Measurements from ENCODE around the gene CGB5.

DNA sequence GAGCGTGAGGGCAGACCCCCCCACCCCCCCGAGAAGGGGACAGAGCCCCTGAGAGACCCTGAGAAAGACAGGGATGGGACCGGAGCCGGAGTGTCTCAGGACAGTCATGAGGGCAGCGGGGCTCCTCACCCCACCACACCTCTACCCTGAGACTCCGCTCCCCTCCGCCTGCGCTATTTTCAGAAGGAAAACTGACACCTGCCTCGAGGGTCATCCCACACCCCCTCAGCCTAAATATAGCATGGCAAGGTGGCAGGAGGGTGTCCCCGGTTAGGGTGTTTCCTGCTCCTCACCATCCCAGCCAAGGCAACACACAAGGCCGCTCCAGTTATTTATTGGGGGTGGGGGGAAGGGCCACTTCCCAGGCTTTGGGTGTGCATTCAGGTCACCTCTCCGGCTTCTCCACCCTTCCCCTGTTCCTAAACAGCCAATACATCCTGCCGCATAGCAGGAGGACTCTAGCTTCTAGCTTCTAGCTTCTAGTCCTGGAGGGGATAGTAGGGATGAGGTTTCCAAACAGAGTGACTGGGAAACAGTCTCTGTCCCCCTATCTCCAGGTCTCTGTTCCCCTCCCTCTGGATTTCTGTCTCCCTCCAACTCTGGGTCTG is 22.4 kb downstream of the CGB5 start:
- TF ChIP-seq, protein P1, sequence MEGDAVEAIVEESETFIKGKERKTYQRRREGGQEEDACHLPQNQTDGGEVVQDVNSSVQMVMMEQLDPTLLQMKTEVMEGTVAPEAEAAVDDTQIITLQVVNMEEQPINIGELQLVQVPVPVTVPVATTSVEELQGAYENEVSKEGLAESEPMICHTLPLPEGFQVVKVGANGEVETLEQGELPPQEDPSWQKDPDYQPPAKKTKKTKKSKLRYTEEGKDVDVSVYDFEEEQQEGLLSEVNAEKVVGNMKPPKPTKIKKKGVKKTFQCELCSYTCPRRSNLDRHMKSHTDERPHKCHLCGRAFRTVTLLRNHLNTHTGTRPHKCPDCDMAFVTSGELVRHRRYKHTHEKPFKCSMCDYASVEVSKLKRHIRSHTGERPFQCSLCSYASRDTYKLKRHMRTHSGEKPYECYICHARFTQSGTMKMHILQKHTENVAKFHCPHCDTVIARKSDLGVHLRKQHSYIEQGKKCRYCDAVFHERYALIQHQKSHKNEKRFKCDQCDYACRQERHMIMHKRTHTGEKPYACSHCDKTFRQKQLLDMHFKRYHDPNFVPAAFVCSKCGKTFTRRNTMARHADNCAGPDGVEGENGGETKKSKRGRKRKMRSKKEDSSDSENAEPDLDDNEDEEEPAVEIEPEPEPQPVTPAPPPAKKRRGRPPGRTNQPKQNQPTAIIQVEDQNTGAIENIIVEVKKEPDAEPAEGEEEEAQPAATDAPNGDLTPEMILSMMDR (IDR thresholded peaks at IDR 0.05) = no peak
- TF ChIP-seq POLR2A (IDR thresholded peaks at IDR 0.05) = no peak
